Mammary microvascular endothelial cell (primary cell): ENCODE measurements around the gene SPATA20. TPM values are rescaled to one million over a fixed set of nuclear protein-coding genes. Genes with fewer than 3 reads are reported as not detected.

Experiments used
- total RNA-seq: library from RNA; depleted of rRNA; stranded (reverse); fragments of >200 nt; gene quantifications from 2 replicates; pipeline ENCODE4 v1.2.3, GENCODE V29; 2015

The SPATA20 gene
- 63.4 and 103 TPM in 2 replicates for total RNA-seq

GRCh38 chr17:50547035-50547735, at the start of gene SPATA20:
TSS of gene SPATA20 (plus strand) at chr17:50547174. CDS start at chr17:50547209, 35 bp downstream.

GRCh38 chr17:50507871-50508572, 39.0 kb upstream of the SPATA20 start, which contains the start of gene MYCBPAP:
TSS of gene MYCBPAP (plus strand) at chr17:50508439. CDS start at chr17:50508675, 236 bp downstream.

GRCh38 chr17:50532452-50533024, 14.4 kb upstream of the SPATA20 start, which contains the start of gene EPN3:
TSS of gene EPN3 (plus strand) at chr17:50532735. CDS start at chr17:50536557, 3,822 bp downstream.

GRCh38 chr17:50560185-50560824, 13.3 kb downstream of the SPATA20 start, which contains the start of gene CACNA1G:
TSS of gene CACNA1G (plus strand) at chr17:50560715. CDS start at chr17:50561460, 745 bp downstream.

Other genes with a start within 250 kb of the SPATA20 start
- gene XYLT2, start 201.0 kb upstream of the SPATA20 start, total RNA-seq, result 33.5 and 38.4 TPM in 2 replicates
- 88.2 and 110 TPM in 2 replicates for gene MRPL27, start 174.0 kb upstream of the SPATA20 start, total RNA-seq
- 4.9 and 8.3 TPM in 2 replicates for gene EME1, start 173.9 kb upstream of the SPATA20 start, total RNA-seq
- 212 and 225 TPM in 2 replicates for gene LRRC59, start 149.7 kb upstream of the SPATA20 start, total RNA-seq
- gene ACSF2, start 121.0 kb upstream of the SPATA20 start, total RNA-seq, result 11.0 and 15.7 TPM in 2 replicates
- not detected in 2 replicates for gene CHAD, start 78.3 kb upstream of the SPATA20 start, total RNA-seq
- 21.6 and 21.8 TPM in 2 replicates for gene RSAD1, start 68.3 kb upstream of the SPATA20 start, total RNA-seq
- gene MYCBPAP, start 38.7 kb upstream of the SPATA20 start, total RNA-seq, result 0.67 and 2.3 TPM in 2 replicates
- 0.10 and 0.13 TPM in 2 replicates for gene EPN3, start 14.4 kb upstream of the SPATA20 start, total RNA-seq
- not detected in 2 replicates for gene CACNA1G, start 13.5 kb downstream of the SPATA20 start, total RNA-seq
- 0.64 and 1.2 TPM in 2 replicates for gene ABCC3, start 87.7 kb downstream of the SPATA20 start, total RNA-seq
- 41.3 and 41.8 TPM in 2 replicates for gene ANKRD40, start 160.7 kb downstream of the SPATA20 start, total RNA-seq
- gene LUC7L3, start 172.4 kb downstream of the SPATA20 start, total RNA-seq, result 19.7 and 31.1 TPM in 2 replicates
- gene ANKRD40CL, start 220.3 kb downstream of the SPATA20 start, total RNA-seq, result not detected in 2 replicates